ENCODE measurements around the gene CCDC117. TPM values are rescaled to one million over a fixed set of nuclear protein-coding genes. Genes with fewer than 3 reads are reported as not detected.
"Not testable (repeated sequence)": the region's sequence is repeated elsewhere in the genome, so short reads cannot be mapped to it uniquely, and the experiment has no call there.

The CCDC117 gene
- total RNA-seq, 6 donors from 2014 or later = 13.2 to 32.5 (median 20.8) TPM

DNA sequence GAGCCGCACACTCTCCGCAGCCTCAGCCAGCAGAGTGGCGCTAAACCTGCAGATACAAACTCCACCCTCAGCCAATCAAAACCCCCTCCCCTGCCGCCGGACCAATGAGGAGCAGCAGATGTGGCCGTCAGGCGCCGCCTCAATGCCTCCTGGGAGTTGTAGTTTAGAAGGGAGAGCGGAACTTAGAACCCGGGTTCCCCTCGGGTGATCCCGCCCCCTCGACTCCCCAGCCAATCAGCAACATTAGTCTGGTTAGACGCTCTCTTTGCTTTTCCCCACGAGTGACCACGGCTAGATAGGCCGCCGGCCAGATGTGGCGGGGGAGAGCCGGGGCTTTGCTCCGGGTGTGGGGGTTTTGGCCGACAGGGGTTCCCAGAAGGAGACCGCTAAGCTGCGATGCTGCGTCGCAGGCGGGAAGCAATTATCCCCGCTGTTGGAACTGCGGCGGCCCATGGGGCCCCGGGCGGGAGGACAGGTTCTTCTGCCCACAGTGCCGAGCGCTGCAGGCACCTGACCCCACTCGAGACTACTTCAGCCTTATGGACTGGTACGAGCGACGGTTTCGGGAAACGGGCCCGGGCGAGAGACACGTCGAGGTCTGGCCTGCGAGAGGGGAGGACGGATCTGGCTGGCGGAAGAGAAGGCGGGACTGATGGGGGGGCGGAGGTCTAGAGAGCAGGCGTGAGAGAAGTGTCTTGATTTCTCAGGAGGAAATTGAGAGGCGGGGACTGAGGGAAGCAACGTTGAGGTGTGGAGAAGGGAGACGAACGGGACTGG is 30.5 kb upstream of the CCDC117 start, which contains the start of the genes CHEK2 and HSCB:
TSS of gene CHEK2 (minus strand) at position 36 of the 777 bp plus-strand sequence. CDS start 7,099 bp downstream, outside the sequence.
TSS of gene HSCB (plus strand) at position 255 of the 777 bp plus-strand sequence. CDS start at position 312, 57 bp downstream.
- peak; percentile 91 to 99 for DNase-seq
- peak; percentile 99 for ATAC-seq (ENCODE audit: low FRiP score in 2 of 2)
- TF ChIP-seq POLR2A (IDR thresholded peaks at IDR 0.05) = peak; percentile 39 to 88 (median 68)
- TF ChIP-seq, protein P1, sequence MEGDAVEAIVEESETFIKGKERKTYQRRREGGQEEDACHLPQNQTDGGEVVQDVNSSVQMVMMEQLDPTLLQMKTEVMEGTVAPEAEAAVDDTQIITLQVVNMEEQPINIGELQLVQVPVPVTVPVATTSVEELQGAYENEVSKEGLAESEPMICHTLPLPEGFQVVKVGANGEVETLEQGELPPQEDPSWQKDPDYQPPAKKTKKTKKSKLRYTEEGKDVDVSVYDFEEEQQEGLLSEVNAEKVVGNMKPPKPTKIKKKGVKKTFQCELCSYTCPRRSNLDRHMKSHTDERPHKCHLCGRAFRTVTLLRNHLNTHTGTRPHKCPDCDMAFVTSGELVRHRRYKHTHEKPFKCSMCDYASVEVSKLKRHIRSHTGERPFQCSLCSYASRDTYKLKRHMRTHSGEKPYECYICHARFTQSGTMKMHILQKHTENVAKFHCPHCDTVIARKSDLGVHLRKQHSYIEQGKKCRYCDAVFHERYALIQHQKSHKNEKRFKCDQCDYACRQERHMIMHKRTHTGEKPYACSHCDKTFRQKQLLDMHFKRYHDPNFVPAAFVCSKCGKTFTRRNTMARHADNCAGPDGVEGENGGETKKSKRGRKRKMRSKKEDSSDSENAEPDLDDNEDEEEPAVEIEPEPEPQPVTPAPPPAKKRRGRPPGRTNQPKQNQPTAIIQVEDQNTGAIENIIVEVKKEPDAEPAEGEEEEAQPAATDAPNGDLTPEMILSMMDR (IDR thresholded peaks at IDR 0.05) = peak in 1 of 6 experiments; percentile 15
- TF ChIP-seq EP300 (IDR thresholded peaks at IDR 0.05) = no peak
- peak; percentile 76 to 83 for TF ChIP-seq POLR2AphosphoS5 (IDR thresholded peaks at IDR 0.05)
- Histone ChIP-seq H3K27me3 (no peaks in the 10 kb centered on the region), H3K4me1 (peaks cover 8 to 14% (median 12%) of the 10 kb centered on the region in 4 donors), H3K36me3 (peaks cover 7 to 34% (median 24%) of the 10 kb centered on the region in 4 donors), H3K4me3 (peak within 1 kb of the TSS; percentile 50 to 99 (median 82)), H3K27ac (peak within 1 kb of the TSS; percentile 94 to 100 (median 96)), H3K9me3 (no peaks in the 10 kb centered on the region)
- WGBS, 2 donors = 1% methylated on average over 26 to 46 of the region's 54 CpGs

DNA sequence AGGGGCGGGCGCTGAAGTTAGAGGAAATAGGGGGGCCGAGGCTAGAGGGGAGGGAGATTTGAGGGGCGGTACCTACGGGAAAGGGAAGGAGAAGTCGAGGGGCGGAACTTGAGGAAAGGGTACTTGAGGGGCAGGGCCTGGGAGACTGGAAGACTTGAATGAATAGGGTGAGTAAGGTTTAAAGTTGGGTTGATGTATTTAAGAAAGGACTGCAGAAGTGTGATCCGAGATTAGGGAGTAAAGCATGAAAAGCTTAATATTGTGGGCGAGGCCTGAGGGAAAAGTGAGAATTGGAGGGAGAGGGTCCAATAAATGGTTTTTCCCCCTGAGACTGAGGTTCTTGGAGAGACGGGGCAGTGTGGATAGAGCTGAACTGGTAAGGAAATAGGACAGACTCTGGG is 29.9 kb upstream of the CCDC117 start:
- ATAC-seq (ENCODE audit: low FRiP score in 2 of 2) (no peak), DNase-seq (no peak)
- 2 to 3% methylated on average over 10 of the region's 10 CpGs for WGBS, 2 donors
- Histone ChIP-seq H3K4me1 (peaks cover 8 to 14% (median 12%) of the 10 kb centered on the region in 4 donors), H3K27ac (peak overlapping the region; percentile 94 to 100 (median 96)), H3K4me3 (peak overlapping the region; percentile 20 to 99 (median 82)), H3K9me3 (no peaks in the 10 kb centered on the region), H3K36me3 (peaks cover 7 to 39% (median 30%) of the 10 kb centered on the region in 4 donors), H3K27me3 (no peaks in the 10 kb centered on the region)
- TF ChIP-seq EP300 (IDR thresholded peaks at IDR 0.05) (no peak), POLR2A (IDR thresholded peaks at IDR 0.05) (no peak), POLR2AphosphoS5 (IDR thresholded peaks at IDR 0.05) (no peak)
- TF ChIP-seq, protein P1 (IDR thresholded peaks at IDR 0.05) = no peak

DNA sequence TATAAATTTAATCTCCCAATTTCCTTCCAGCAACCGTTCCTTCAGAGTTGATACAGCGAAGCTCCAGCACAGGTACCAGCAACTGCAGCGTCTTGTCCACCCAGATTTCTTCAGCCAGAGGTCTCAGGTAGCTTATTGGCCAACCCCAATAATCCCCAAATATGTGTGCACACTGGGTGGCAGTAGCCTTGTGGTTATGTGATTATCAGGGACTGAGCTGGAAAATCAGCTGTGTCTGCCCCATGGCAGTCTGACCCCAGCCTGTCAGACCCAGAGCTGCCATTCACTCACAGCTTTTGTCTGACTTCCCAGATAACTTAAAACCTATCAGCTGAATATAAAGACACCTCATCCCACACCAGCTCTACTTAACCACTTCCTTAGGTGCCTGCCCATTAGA is 28.6 kb upstream of the CCDC117 start:
- Histone ChIP-seq H3K27ac (no peak overlapping the region), H3K4me1 (peaks cover 8 to 14% (median 12%) of the 10 kb centered on the region in 4 donors), H3K27me3 (no peaks in the 10 kb centered on the region), H3K4me3 (no peak overlapping the region), H3K9me3 (no peaks in the 10 kb centered on the region), H3K36me3 (peaks cover 7 to 51% (median 42%) of the 10 kb centered on the region in 4 donors)
- no peak for DNase-seq
- ATAC-seq (ENCODE audit: low FRiP score in 2 of 2) = no peak
- TF ChIP-seq POLR2AphosphoS5 (IDR thresholded peaks at IDR 0.05) (no peak), EP300 (IDR thresholded peaks at IDR 0.05) (no peak)
- 95% methylated on average over 3 of the region's 3 CpGs for WGBS, 2 donors

DNA sequence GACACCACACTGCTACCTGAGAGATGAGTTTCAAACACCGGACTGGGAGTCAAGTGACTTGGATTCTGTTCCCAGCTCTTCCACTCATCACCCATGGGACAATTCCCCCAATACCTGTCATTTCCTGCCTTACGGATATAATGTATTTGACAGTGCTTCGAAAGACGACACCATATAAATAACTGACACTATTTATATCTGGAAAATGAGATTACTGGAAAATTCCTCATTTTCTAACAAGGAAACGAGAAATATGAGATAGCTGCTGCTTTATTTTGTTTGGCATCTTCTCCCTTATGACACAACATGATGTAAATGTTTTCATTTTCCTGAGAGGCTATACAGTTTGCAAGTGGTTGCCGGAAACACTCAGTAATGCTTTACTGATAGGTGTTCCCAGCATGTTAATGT is 22.0 kb upstream of the CCDC117 start:
- no peak overlapping the region for H3K27ac ChIP-seq

DNA sequence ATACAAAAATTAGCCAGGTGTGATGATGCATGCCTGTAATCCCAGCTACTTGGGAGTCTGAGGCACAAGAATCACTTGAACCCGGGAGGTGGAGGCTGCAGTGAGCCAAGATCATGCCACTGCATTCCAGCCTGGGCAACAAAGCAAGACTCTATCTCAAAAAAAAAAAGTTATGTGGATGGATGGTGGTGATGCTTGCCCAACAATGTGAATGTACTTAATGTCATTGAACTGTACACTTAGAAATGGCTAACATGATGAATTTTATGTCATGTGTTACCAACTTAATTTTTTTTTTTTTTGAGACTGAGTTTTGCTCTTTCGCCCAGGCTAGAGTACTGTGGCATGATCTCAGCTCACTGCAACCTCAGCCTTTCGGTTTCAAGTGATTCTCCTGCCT is 18.0 kb upstream of the CCDC117 start:
- not testable (repeated sequence) for H3K27me3 ChIP-seq; H3K4me3 ChIP-seq; ATAC-seq (ENCODE audit: low FRiP score in 2 of 2); H3K4me1 ChIP-seq; H3K27ac ChIP-seq; H3K9me3 ChIP-seq; DNase-seq
- peaks cover 0 to 12% (median 0%) of the 10 kb centered on the region in 4 donors for H3K36me3 ChIP-seq
- WGBS, 2 donors = 91 to 100% methylated on average over 3 of the region's 3 CpGs

More for the DNA sequence above, 22.0 kb upstream of the CCDC117 start:
- Histone ChIP-seq H3K4me3 (no peak overlapping the region), H3K4me1 (no peaks in the 10 kb centered on the region), H3K36me3 (peaks cover 3 to 45% (median 30%) of the 10 kb centered on the region in 4 donors), H3K27me3 (no peaks in the 10 kb centered on the region), H3K9me3 (no peaks in the 10 kb centered on the region)
- 73 to 86% methylated on average over 6 of the region's 6 CpGs for WGBS, 2 donors
- TF ChIP-seq POLR2AphosphoS5 (IDR thresholded peaks at IDR 0.05) = no peak
- DNase-seq (no peak), ATAC-seq (ENCODE audit: low FRiP score in 2 of 2) (no peak)

DNA sequence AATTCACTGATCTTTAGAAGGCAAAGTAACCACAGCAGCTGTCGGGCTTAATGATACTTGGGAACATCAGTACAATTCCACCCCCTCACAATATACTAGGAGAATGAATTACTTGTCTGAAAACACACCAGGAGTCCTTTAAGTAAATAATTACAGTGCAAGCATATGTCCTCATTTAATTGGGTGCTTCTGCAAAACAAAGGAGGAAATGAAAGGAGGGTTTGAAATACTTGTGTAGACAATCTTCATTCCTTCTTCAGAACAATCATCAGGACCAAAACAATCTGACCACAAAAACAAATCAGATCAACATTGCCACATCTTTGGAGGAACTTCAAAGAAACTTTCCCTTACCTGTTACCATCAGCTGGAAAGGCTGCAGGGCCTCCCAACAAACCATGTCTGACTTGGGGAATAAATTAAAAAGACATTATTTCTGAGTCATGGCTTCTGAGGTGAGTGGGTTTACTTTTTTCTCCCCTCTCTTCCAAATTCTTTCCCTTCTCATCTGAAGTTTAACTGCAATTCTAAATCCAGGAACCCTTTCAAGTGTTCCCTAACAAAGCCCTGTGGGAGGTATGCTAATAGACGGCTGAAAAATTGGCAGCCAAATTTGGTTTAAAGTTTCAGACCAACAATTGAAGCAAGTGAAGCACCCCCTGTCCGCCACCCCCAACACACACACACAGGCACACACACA is 12.5 kb upstream of the CCDC117 start:
- DNase-seq (no peak), ATAC-seq (ENCODE audit: low FRiP score in 2 of 2) (no peak)
- no peak overlapping the region for H3K27ac ChIP-seq
- WGBS, 2 donors = 60 to 63% methylated on average over 3 of the region's 3 CpGs
- H3K4me1 ChIP-seq = peaks cover 0 to 11% (median 10%) of the 10 kb centered on the region in 4 donors
- H3K36me3 ChIP-seq = no peaks in the 10 kb centered on the region
- H3K27me3 ChIP-seq = no peaks in the 10 kb centered on the region
- no peaks in the 10 kb centered on the region for H3K9me3 ChIP-seq
- H3K4me3 ChIP-seq = no peak overlapping the region
- TF ChIP-seq, protein P1 (IDR thresholded peaks at IDR 0.05) = no peak
- no peak for TF ChIP-seq POLR2AphosphoS5 (IDR thresholded peaks at IDR 0.05)
- TF ChIP-seq EP300 (IDR thresholded peaks at IDR 0.05) = no peak
- no peak for TF ChIP-seq POLR2A (IDR thresholded peaks at IDR 0.05)
